OCI-LY1 (cell line): ENCODE results near the gene EPC2.

ENCODE experiments used
- CTCF ChIP-seq: fragments of 200-600 bp; sonication (generic), shearing (Covaris generic); IDR thresholded peaks from 2 replicates; pipeline ENCODE4 v1.5.1; 2017; ENCODE audit warnings: mild to moderate bottlenecking, antibody characterized with exemption, low read length, moderate library complexity, mixed read lengths
- EZH2 ChIP-seq: fragments of 200-600 bp; sonication (generic), shearing (Covaris generic); IDR thresholded peaks from 2 replicates; pipeline ENCODE4 v1.8.0; 2017; ENCODE audit warnings: borderline replicate concordance, mixed run types, mild to moderate bottlenecking, antibody characterized with exemption, low read length, moderate library complexity, mixed read lengths

- TF ChIP-seq CTCF = no peak
- TF ChIP-seq EZH2 = no peak
Measured at GRCh38 chr2:148824190-148824589, 179.6 kb downstream of the EPC2 start.
